ENCODE measurements around the gene ZNF511. TPM values are rescaled to one million over a fixed set of nuclear protein-coding genes. Genes with fewer than 3 reads are reported as not detected.
A peak's percentile ranks its signal among the peaks of the same experiment; 100 is the strongest.

Gene ZNF511
- total and polyA plus RNA-seq, 9 of the 15 experiments (the other 6 are each of a cell fraction or from before 2014, with no cell fraction given), result 0.61 to 69.3 (median 40.1) TPM

DNA sequence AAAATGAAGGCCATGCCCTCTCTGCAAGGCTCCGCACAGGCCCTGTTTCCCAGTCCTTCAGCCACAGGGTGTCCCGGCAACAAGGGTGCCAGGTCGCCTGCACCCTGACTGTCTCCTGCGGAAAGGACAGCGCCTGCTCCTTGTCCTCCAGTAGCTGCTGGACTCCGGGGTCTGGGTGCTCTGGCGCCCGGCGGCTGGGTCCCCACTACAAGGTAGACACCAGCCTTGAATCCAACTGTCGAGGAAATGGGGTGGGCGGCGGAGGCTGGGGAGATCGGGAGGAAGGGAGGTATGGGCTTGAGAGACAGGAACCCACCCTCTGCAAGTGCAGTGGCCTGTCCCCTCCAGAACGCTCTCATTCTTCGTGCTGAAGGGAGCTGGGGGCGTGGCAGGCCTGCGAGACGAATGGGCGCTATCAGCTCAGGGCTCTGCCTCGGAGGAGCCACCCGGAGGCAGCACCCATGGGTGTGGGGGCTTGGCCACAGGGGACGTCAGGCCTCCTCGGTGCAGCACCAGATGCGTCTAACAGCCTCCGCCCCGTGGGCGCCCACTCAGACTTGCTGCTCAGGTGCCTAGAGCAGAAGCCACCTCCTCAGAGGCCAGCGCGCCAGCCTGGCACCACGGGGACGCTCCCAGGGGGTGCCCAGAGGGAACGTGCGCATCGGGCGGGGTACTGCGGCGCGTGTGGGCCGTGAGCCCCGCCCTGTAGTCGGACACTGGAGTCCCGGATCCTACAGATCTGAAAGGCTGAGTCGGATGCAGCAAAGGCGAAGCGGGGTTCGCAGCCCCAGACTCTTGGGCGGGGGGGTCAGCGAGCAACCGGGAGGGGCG, 47.6 kb upstream of the ZNF511 start (continued):
- TF ChIP-seq ZNF121 (CRISPR knock-in tag; conservative IDR thresholded peaks at IDR 0.05) (no peak), RBM22 (IDR thresholded peaks at IDR 0.05; ENCODE audit: low read depth, low read length, poor library complexity, severe bottlenecking) (no peak), EGR1 (conservative IDR thresholded peaks at IDR 0.05) (0 out of 2 replicates have a peak, but pooled peaks have one; percentile 3), ZNF75A (CRISPR knock-in tag; IDR thresholded peaks at IDR 0.05) (no peak), TFAM (CRISPR knock-in tag; conservative IDR thresholded peaks at IDR 0.05) (no peak), ESRRA (IDR thresholded peaks at IDR 0.05; ENCODE audit: borderline replicate concordance, low read depth) (no peak)
- TF ChIP-seq, protein P1, sequence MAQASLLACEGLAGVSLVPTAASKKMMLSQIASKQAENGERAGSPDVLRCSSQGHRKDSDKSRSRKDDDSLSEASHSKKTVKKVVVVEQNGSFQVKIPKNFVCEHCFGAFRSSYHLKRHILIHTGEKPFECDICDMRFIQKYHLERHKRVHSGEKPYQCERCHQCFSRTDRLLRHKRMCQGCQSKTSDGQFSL (CRISPR knock-in tag; IDR thresholded peaks at IDR 0.05), result peak; percentile 62
- TF ChIP-seq, protein P1 (tag; IDR thresholded peaks at IDR 0.05), result no peak
- TF ChIP-seq, protein P2, sequence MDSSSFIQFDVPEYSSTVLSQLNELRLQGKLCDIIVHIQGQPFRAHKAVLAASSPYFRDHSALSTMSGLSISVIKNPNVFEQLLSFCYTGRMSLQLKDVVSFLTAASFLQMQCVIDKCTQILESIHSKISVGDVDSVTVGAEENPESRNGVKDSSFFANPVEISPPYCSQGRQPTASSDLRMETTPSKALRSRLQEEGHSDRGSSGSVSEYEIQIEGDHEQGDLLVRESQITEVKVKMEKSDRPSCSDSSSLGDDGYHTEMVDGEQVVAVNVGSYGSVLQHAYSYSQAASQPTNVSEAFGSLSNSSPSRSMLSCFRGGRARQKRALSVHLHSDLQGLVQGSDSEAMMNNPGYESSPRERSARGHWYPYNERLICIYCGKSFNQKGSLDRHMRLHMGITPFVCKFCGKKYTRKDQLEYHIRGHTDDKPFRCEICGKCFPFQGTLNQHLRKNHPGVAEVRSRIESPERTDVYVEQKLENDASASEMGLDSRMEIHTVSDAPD (CRISPR knock-in tag; IDR thresholded peaks at IDR 0.05), result no peak
- TF ChIP-seq, protein P3, sequence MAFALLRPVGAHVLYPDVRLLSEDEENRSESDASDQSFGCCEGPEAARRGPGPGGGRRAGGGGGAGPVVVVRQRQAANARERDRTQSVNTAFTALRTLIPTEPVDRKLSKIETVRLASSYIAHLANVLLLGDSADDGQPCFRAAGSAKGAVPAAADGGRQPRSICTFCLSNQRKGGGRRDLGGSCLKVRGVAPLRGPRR (CRISPR knock-in tag; IDR thresholded peaks at IDR 0.05), result no peak
- TF ChIP-seq, protein P4, sequence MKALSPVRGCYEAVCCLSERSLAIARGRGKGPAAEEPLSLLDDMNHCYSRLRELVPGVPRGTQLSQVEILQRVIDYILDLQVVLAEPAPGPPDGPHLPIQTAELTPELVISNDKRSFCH (CRISPR knock-in tag; IDR thresholded peaks at IDR 0.05), result no peak
- TF ChIP-seq, protein P4 (tag; IDR thresholded peaks at IDR 0.05), result no peak
- TF ChIP-seq, protein P5, sequence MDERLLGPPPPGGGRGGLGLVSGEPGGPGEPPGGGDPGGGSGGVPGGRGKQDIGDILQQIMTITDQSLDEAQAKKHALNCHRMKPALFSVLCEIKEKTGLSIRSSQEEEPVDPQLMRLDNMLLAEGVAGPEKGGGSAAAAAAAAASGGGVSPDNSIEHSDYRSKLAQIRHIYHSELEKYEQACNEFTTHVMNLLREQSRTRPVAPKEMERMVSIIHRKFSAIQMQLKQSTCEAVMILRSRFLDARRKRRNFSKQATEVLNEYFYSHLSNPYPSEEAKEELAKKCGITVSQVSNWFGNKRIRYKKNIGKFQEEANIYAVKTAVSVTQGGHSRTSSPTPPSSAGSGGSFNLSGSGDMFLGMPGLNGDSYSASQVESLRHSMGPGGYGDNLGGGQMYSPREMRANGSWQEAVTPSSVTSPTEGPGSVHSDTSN (CRISPR knock-in tag; IDR thresholded peaks at IDR 0.05; ENCODE audit: low read depth), result no peak
- TF ChIP-seq, protein P5 (tag; conservative IDR thresholded peaks at IDR 0.05; ENCODE audit: low read depth), result no peak
- TF ChIP-seq, protein P6, sequence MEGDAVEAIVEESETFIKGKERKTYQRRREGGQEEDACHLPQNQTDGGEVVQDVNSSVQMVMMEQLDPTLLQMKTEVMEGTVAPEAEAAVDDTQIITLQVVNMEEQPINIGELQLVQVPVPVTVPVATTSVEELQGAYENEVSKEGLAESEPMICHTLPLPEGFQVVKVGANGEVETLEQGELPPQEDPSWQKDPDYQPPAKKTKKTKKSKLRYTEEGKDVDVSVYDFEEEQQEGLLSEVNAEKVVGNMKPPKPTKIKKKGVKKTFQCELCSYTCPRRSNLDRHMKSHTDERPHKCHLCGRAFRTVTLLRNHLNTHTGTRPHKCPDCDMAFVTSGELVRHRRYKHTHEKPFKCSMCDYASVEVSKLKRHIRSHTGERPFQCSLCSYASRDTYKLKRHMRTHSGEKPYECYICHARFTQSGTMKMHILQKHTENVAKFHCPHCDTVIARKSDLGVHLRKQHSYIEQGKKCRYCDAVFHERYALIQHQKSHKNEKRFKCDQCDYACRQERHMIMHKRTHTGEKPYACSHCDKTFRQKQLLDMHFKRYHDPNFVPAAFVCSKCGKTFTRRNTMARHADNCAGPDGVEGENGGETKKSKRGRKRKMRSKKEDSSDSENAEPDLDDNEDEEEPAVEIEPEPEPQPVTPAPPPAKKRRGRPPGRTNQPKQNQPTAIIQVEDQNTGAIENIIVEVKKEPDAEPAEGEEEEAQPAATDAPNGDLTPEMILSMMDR (IDR thresholded peaks at IDR 0.05 in 2 of 3, conservative IDR thresholded peaks at IDR 0.05 in 1 of 3; ENCODE audit: insufficient read depth in 2 of 3, low read depth in 1 of 3, low read length in 3 of 3), result no peak

Measured in K562 (cell line).